PC-9 (cell line): ENCODE data around the gene ABHD8. TPM values are rescaled to one million over a fixed set of nuclear protein-coding genes. Genes with fewer than 3 reads are reported as not detected.

ENCODE experiments used
- BruUV-seq: library from RNA; stranded (reverse); fragments of 400-500 nt; replicated peaks from 2 replicates; lab custom pipeline; 2021; lab: Mats Ljungman, UMichigan
- CTCF ChIA-PET: fragments of 300-600 bp; sonication (Branson Sonifier 250); formaldehyde crosslinking; loops from one replicate; lab custom pipeline; 2022; ENCODE audit warnings: antibody characterized with exemption; lab: Charles Lee
- POLR2A ChIA-PET: fragments of 300-600 bp; sonication (Branson Sonifier 250); formaldehyde crosslinking; loops from one replicate; lab custom pipeline; 2022; ENCODE audit warnings: antibody characterized with exemption; ENCODE audit not compliant: unreplicated experiment; lab: Charles Lee
- DNase-seq, 2 experiments: peaks; one replicate each; pipeline versions ENCODE4 v3.0.0 to v3.0.0-alpha.2; 2015 to 2022; ENCODE audit warnings: mixed read lengths in 1 of 2
- H2AFZ ChIP-seq: fragments of 200-600 bp; sonication (generic); 2 replicates; pipeline ENCODE4 v1.8.1; 2017; ENCODE audit warnings: antibody characterized with exemption
- H3F3A ChIP-seq: fragments of 200-600 bp; sonication (generic); 2 replicates; pipeline ENCODE4 v1.8.1; 2017; ENCODE audit warnings: antibody characterized with exemption, mild to moderate bottlenecking, low read depth; ENCODE audit not compliant: insufficient read depth
- H3K27ac ChIP-seq: fragments of 200-600 bp; sonication (generic); 2 replicates; pipeline ENCODE4 v1.6.1; 2016; ENCODE audit warnings: mixed run types
- H3K27me3 ChIP-seq: fragments of 200-600 bp; sonication (generic); 2 replicates; pipeline ENCODE4 v1.6.1; 2016; ENCODE audit warnings: low read depth, mixed run types; ENCODE audit not compliant: insufficient read depth
- H3K36me3 ChIP-seq: fragments of 200-600 bp; sonication (generic); 2 replicates; pipeline ENCODE4 v1.6.1; 2016; ENCODE audit warnings: low read depth, mixed run types
- H3K4me1 ChIP-seq: fragments of 200-600 bp; sonication (generic); replicated peaks from 2 replicates; pipeline ENCODE4 v1.6.1; 2016; ENCODE audit warnings: mixed run types; ENCODE audit not compliant: insufficient read depth
- H3K4me2 ChIP-seq: fragments of 200-600 bp; sonication (generic); 2 replicates; pipeline ENCODE4 v1.6.1; 2017; ENCODE audit warnings: mixed run types
- H3K4me3 ChIP-seq: fragments of 200-600 bp; sonication (generic); 2 replicates; pipeline ENCODE4 v1.6.1; 2016; ENCODE audit warnings: mixed run types
- H3K79me2 ChIP-seq: fragments of 200-600 bp; sonication (generic); 2 replicates; pipeline ENCODE4 v1.6.1; 2017; ENCODE audit warnings: low read depth, mixed run types
- H3K9me2 ChIP-seq: fragments of 200-600 bp; sonication (generic); 2 replicates; pipeline ENCODE4 v1.8.1; 2017; ENCODE audit warnings: mild to moderate bottlenecking; ENCODE audit not compliant: insufficient read depth
- H3K9me3 ChIP-seq: fragments of 200-600 bp; sonication (generic); 2 replicates; pipeline ENCODE4 v1.8.1; 2016; ENCODE audit warnings: low read depth; ENCODE audit not compliant: insufficient read depth
- H4K20me1 ChIP-seq: fragments of 200-600 bp; sonication (generic); 2 replicates; pipeline ENCODE4 v1.8.1; 2017; ENCODE audit not compliant: insufficient read depth
- CTCF ChIP-seq: fragments of 200-600 bp; sonication (generic); conservative IDR thresholded peaks from 2 replicates; pipeline ENCODE4 v1.6.1; 2017; ENCODE audit warnings: mixed run types, antibody characterized with exemption, mild to moderate bottlenecking, moderate library complexity
- EZH2 ChIP-seq: fragments of 200-600 bp; sonication (generic); IDR thresholded peaks from 2 replicates; pipeline ENCODE4 v1.8.0; 2017; ENCODE audit warnings: antibody characterized with exemption, low read depth
- intact Hi-C: fragments of 100-400 bp; cut with micrococcal nuclease; formaldehyde crosslinking; loops from one replicate; pipeline ENCODE4 v1.10.0; 2022; ENCODE audit not compliant: unreplicated experiment
- total RNA-seq: library from RNA; stranded (reverse); gene quantifications from 2 replicates; pipeline ENCODE4 v1.2.3, GENCODE V29; 2021

ABHD8 gene
- total RNA-seq, 1 experiment from 2014 or later = 37.5 TPM

GRCh38 chr19:17243211-17243829, 59.9 kb downstream of the ABHD8 start:
- peak overlapping the region; percentile 82 for H3K4me3 ChIP-seq
- ChIA-PET CTCF (interaction anchor here (0.7 kb wide), 1 partner anchor 9 kb away, joined by 16 read pairs; no protein-coding TSS in a partner anchor), POLR2A (no interaction called here)
- BruUV-seq = no TSS peak
- H4K20me1 ChIP-seq = peaks cover 36% of the 10 kb centered on the region
- peaks cover 74% of the 10 kb centered on the region for H3K79me2 ChIP-seq
- TF ChIP-seq CTCF = no peak
- no peak for TF ChIP-seq EZH2
- peaks cover 9% of the 10 kb centered on the region for H3K36me3 ChIP-seq
- H3K27me3 ChIP-seq = no peaks in the 10 kb centered on the region
- peak overlapping the region; percentile 47 for H3K27ac ChIP-seq
- H3F3A ChIP-seq = peaks cover 36% of the 10 kb centered on the region
- no peaks in the 10 kb centered on the region for H3K9me3 ChIP-seq
- peak in 1 of 2 experiments; percentile 19 for DNase-seq
- intact Hi-C loops = no loop called here
- H3K4me1 ChIP-seq = peaks cover 57% of the 10 kb centered on the region
- peak overlapping the region; percentile 89 for H3K4me2 ChIP-seq
- H3K9me2 ChIP-seq = no peaks in the 10 kb centered on the region
- no peak overlapping the region for H2AFZ ChIP-seq

- no peak overlapping the region for H2AFZ ChIP-seq
- H3K9me2 ChIP-seq = no peaks in the 10 kb centered on the region
- intact Hi-C loops = no loop called here
- peaks cover 81% of the 10 kb centered on the region for H3K79me2 ChIP-seq
- BruUV-seq = no TSS peak
- H3K27me3 ChIP-seq = no peaks in the 10 kb centered on the region
- H3F3A ChIP-seq = peaks cover 34% of the 10 kb centered on the region
- peak in 1 of 2 experiments; percentile 21 for DNase-seq
- H3K36me3 ChIP-seq = peaks cover 16% of the 10 kb centered on the region
- TF ChIP-seq EZH2 = no peak
- no peak for TF ChIP-seq CTCF
- H3K9me3 ChIP-seq = no peaks in the 10 kb centered on the region
- peaks cover 40% of the 10 kb centered on the region for H4K20me1 ChIP-seq
- peak overlapping the region; percentile 82 for H3K4me3 ChIP-seq
- ChIA-PET POLR2A (no interaction called here), CTCF (interaction anchor here (0.8 kb wide), 1 partner anchor 22 kb away, joined by 9 read pairs; the partner anchor contains the start of gene USHBP1)
- peak overlapping the region; percentile 89 for H3K4me2 ChIP-seq
- peaks cover 50% of the 10 kb centered on the region for H3K4me1 ChIP-seq
- H3K27ac ChIP-seq = 0 out of 2 replicates have a peak overlapping the region, but pooled peaks have one; percentile 14
These were observed 60.6 kb downstream of the ABHD8 start for GRCh38 chr19:17242431-17243208.

Other genes with a start within 250 kb of the ABHD8 start
- gene HAUS8, start 228.0 kb downstream of the ABHD8 start, total RNA-seq = 26.5 and 30.8 TPM in 2 replicates
- gene MYO9B, start 227.6 kb downstream of the ABHD8 start, total RNA-seq = 81.2 and 103 TPM in 2 replicates
- 19.8 and 22.5 TPM in 2 replicates for gene USE1, start 88.1 kb downstream of the ABHD8 start, total RNA-seq
- gene OCEL1, start 77.2 kb downstream of the ABHD8 start, total RNA-seq = 30.6 and 34.5 TPM in 2 replicates
- 90.8 and 112 TPM in 2 replicates for gene NR2F6, start 57.5 kb downstream of the ABHD8 start, total RNA-seq
- gene USHBP1, start 38.7 kb downstream of the ABHD8 start, total RNA-seq = not detected in 2 replicates
- gene BABAM1, start 36.0 kb downstream of the ABHD8 start, total RNA-seq = 127 and 152 TPM in 2 replicates
- 0.65 and 1.2 TPM in 2 replicates for gene ANKLE1, start 21.5 kb downstream of the ABHD8 start, total RNA-seq
- 64.8 and 70.8 TPM in 2 replicates for gene MRPL34, start 2.4 kb upstream of the ABHD8 start, total RNA-seq
- gene DDA1, start 6.1 kb upstream of the ABHD8 start, total RNA-seq = 47.6 and 72.5 TPM in 2 replicates
- 11.4 and 15.1 TPM in 2 replicates for gene ANO8, start 31.4 kb upstream of the ABHD8 start, total RNA-seq
- gene GTPBP3, start 34.1 kb upstream of the ABHD8 start, total RNA-seq = 48.8 and 50.7 TPM in 2 replicates
- not detected in 2 replicates for gene PLVAP, start 73.9 kb upstream of the ABHD8 start, total RNA-seq
- not detected in 2 replicates for gene CCDC194, start 90.8 kb upstream of the ABHD8 start, total RNA-seq
- gene BST2, start 102.2 kb upstream of the ABHD8 start, total RNA-seq = 2.7 and 3.3 TPM in 2 replicates
- 58.1 and 80.0 TPM in 2 replicates for gene MVB12A, start 116.6 kb upstream of the ABHD8 start, total RNA-seq
- gene TMEM221, start 145.2 kb upstream of the ABHD8 start, total RNA-seq = 2.0 and 3.9 TPM in 2 replicates
- not detected in 2 replicates for gene NXNL1, start 157.5 kb upstream of the ABHD8 start, total RNA-seq
- gene SLC27A1, start 167.1 kb upstream of the ABHD8 start, total RNA-seq = 30.8 and 40.2 TPM in 2 replicates
- gene PGLS, start 208.2 kb upstream of the ABHD8 start, total RNA-seq = 175 and 290 TPM in 2 replicates